ENCODE data around the gene FCHSD1.

The FCHSD1 gene

GRCh38 chr5:141672841-141673813 lies 21.9 kb upstream of the FCHSD1 start:
- DNase-seq (ENCODE audit: low read depth in 3 of 3) = no peak

GRCh38 chr5:141672071-141672840 lies 21.0 kb upstream of the FCHSD1 start:
- DNase-seq (ENCODE audit: low read depth in 3 of 3) = no peak

- DNase-seq (ENCODE audit: low read depth in 3 of 3) = no peak
Measured at GRCh38 chr5:141669520-141669919, 18.3 kb upstream of the FCHSD1 start.

GRCh38 chr5:141668601-141669265 lies 17.5 kb upstream of the FCHSD1 start:
- DNase-seq (ENCODE audit: low read depth in 3 of 3) = no peak

GRCh38 chr5:141665995-141666940 lies 15.1 kb upstream of the FCHSD1 start:
- DNase-seq (ENCODE audit: low read depth in 3 of 3) = no peak

- peak; percentile 53 to 69 (median 60) for DNase-seq (ENCODE audit: low read depth in 3 of 3)
Measured at GRCh38 chr5:141664733-141665461, 13.7 kb upstream of the FCHSD1 start.

GRCh38 chr5:141663506-141663905 lies 12.3 kb upstream of the FCHSD1 start:
- DNase-seq (ENCODE audit: low read depth in 3 of 3) = no peak

GRCh38 chr5:141662028-141662427 lies 10.8 kb upstream of the FCHSD1 start:
- DNase-seq (ENCODE audit: low read depth in 3 of 3) = no peak

- no peak for DNase-seq (ENCODE audit: low read depth in 3 of 3)
Measured at GRCh38 chr5:141657937-141658545, 6.8 kb upstream of the FCHSD1 start.

GRCh38 chr5:141657404-141657803 lies 6.2 kb upstream of the FCHSD1 start:
- DNase-seq (ENCODE audit: low read depth in 3 of 3) = no peak

GRCh38 chr5:141656396-141656795 lies 5.2 kb upstream of the FCHSD1 start:
- DNase-seq (ENCODE audit: low read depth in 3 of 3) = no peak

GRCh38 chr5:141655020-141655419 lies 3.8 kb upstream of the FCHSD1 start:
- DNase-seq (ENCODE audit: low read depth in 3 of 3) = no peak

GRCh38 chr5:141654298-141654697 lies 3.1 kb upstream of the FCHSD1 start:
- no peak for DNase-seq (ENCODE audit: low read depth in 3 of 3)

GRCh38 chr5:141651728-141652105 lies 499 bp upstream of the FCHSD1 start:
- no peak for DNase-seq (ENCODE audit: low read depth in 3 of 3)

GRCh38 chr5:141649972-141650371 lies 1.2 kb downstream of the FCHSD1 start:
- DNase-seq (ENCODE audit: low read depth in 3 of 3) = no peak

GRCh38 chr5:141649056-141649688 lies 2.0 kb downstream of the FCHSD1 start:
- DNase-seq (ENCODE audit: low read depth in 3 of 3) = no peak

- DNase-seq (ENCODE audit: low read depth in 3 of 3) = no peak
Measured at GRCh38 chr5:141647851-141648250, 3.4 kb downstream of the FCHSD1 start.

GRCh38 chr5:141647242-141647641 lies 4.0 kb downstream of the FCHSD1 start:
- no peak for DNase-seq (ENCODE audit: low read depth in 3 of 3)

GRCh38 chr5:141646026-141646425 lies 5.2 kb downstream of the FCHSD1 start:
- DNase-seq (ENCODE audit: low read depth in 3 of 3) = no peak
